Naive B cell (primary cell): ENCODE measurements around the gene MAN1A1. TPM values are rescaled to one million over a fixed set of nuclear protein-coding genes. Genes with fewer than 3 reads are reported as not detected.
A peak's percentile ranks its signal among the peaks of the same experiment; 100 is the strongest.

Experiments
- ATAC-seq, 2 donors: fragments of 150-1000 bp; cut with Tn5 transposase; 2 replicates each; pipeline ENCODE4 v1.10.0; 2021; ENCODE audit warnings: low read depth in 2 of 2, mild to moderate bottlenecking in 2 of 2, moderate library complexity in 2 of 2
- DNase-seq: peaks from one replicate; pipeline ENCODE4 v3.0.0; 2022
- H3K27ac Mint-ChIP-seq, 6 donors: one replicate each; pipeline ENCODE4 v1.8.0; 2020 to 2022; ENCODE audit warnings: mild to moderate bottlenecking in 6 of 6, mixed read lengths in 6 of 6, moderate library complexity in 5 of 6, inconsistent platforms in 2 of 6
- H3K27me3 Mint-ChIP-seq, 3 donors: one replicate each; pipeline ENCODE4 v1.8.0; 2021 to 2022; ENCODE audit warnings: mixed read lengths in 3 of 3, mild to moderate bottlenecking in 1 of 3
- H3K36me3 Mint-ChIP-seq, 2 donors: one replicate each; pipeline ENCODE4 v1.8.0; 2020 to 2022; ENCODE audit warnings: mixed read lengths in 2 of 2, inconsistent platforms in 1 of 2, mild to moderate bottlenecking in 1 of 2
- H3K4me1 Mint-ChIP-seq, 3 donors: one replicate each; pipeline ENCODE4 v1.8.0; 2020 to 2022; ENCODE audit warnings: mixed read lengths in 3 of 3, inconsistent platforms in 1 of 3, mild to moderate bottlenecking in 1 of 3, moderate library complexity in 1 of 3
- H3K4me3 Mint-ChIP-seq, 8 donors: one replicate each; pipeline ENCODE4 v1.8.0; 2020 to 2022; ENCODE audit warnings: mild to moderate bottlenecking in 8 of 8, mixed read lengths in 8 of 8, moderate library complexity in 8 of 8, inconsistent platforms in 2 of 8
- H3K9me3 Mint-ChIP-seq, 7 donors: one replicate each; pipeline ENCODE4 v1.8.0; 2020 to 2022; ENCODE audit warnings: mixed read lengths in 7 of 7, mild to moderate bottlenecking in 5 of 7, inconsistent platforms in 2 of 7, moderate library complexity in 1 of 7
- polyA plus RNA-seq, 6 donors: library from polyadenylated mRNA; unstranded; fragments of 300-500 nt; fragmentation: Illumina TruSeq; gene quantifications; one replicate each; pipeline ENCODE4 v1.2.3, GENCODE V29; 2021; ENCODE audit warnings: low read depth in 6 of 6

The MAN1A1 gene
- polyA plus RNA-seq, 6 donors from 2014 or later: 14.2 to 23.1 (median 19.0) TPM

DNA sequence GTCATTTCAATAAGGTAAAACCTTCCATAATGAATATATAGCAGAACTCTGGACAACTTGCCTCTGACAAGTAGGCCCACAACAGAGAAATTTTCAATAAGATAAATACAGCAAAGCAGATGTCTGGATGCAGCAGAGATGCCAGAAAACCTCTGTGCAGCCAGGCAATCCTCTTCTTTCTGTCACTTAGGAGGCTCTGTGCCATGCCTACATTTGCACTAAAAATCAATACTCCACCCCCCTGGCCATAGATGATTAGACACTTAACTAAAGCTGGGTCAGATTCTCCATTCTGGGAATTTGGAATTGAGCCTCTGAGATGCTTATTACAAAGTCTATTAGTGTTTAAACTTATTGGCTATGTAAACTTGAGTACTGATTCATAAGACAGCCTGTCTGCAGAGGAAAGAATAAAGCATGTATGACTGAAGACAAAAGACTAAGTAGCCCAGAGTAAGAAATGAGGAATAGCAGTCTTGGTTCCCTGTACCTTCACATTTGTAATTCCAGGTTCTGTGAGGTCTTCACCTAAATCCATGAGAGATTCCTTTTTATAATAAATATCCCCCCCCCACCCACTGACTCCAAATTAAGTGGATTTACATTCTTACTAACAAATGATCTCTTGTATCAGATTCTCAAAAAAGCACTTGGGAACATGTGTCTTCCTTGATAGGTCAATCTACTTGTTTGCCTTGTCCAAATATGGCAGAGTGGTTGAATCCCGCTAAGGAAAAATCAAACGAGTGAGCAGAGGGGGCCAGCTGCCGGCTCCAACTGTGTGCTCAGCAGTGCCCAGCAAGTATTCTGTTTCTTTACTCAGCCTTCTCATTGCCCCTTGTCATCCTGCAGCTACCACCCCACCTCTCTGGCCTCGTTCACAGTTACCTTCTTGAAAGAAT lies 20.4 kb downstream of the MAN1A1 start:
- Mint-ChIP-seq H3K4me3 (no peak overlapping the region), H3K4me1 (peaks cover 19 to 26% (median 21%) of the 10 kb centered on the region in 3 donors), H3K9me3 (no peaks in the 10 kb centered on the region), H3K36me3 (peaks cover 0 to 15% of the 10 kb centered on the region in 2 donors), H3K27me3 (no peaks in the 10 kb centered on the region), H3K27ac (no peak overlapping the region)
- DNase-seq (no peak), ATAC-seq (no peak)

DNA sequence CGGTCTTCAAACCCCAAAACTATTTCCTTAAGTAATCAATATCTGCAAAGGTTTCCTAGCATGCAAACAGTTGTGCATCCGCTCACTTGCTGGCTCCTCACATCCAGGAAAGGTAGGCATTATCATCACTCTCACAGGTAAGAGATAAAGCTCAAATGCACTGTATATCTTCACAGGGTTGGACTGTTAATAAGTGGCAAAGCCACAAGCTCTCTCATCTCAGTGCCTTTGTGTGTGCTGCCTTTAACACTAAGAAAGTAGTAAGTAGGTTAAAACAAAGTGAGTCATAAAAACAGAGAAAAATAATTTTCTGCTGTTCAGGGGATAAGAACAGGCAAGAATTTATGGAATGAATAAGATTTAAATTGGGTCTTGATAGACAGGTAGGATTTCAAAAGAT lies 21.3 kb downstream of the MAN1A1 start:
- H3K4me1 Mint-ChIP-seq: peaks cover 17 to 20% (median 19%) of the 10 kb centered on the region in 3 donors
- no peaks in the 10 kb centered on the region for H3K9me3 Mint-ChIP-seq
- DNase-seq (no peak), ATAC-seq (no peak)
- H3K27me3 Mint-ChIP-seq: no peaks in the 10 kb centered on the region
- no peak overlapping the region for H3K27ac Mint-ChIP-seq
- H3K36me3 Mint-ChIP-seq: peaks cover 0 to 15% of the 10 kb centered on the region in 2 donors
- H3K4me3 Mint-ChIP-seq: no peak overlapping the region

DNA sequence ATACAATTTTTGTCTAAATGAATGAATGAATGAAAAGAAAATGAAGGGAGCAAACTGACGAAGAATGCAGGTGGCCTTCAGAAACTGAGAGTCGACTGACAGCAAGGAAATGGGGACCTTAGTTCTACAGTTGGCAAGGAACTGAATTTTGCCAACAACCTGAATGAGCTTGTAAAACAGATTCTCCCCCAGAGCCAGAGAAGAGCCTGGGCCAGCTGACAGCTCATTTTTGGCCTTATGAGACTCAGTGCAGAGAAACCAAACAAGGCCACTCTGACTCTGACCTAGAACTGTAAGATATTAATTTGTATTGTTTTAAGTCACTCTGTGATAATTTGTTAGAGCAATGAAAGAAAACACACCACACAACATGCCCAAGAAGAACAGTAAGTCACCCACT lies 21.8 kb downstream of the MAN1A1 start:
- no peak overlapping the region for H3K4me3 Mint-ChIP-seq
- peak overlapping the region in 1 of 6 donors; percentile 57 for H3K27ac Mint-ChIP-seq
- no peaks in the 10 kb centered on the region for H3K9me3 Mint-ChIP-seq
- peaks cover 0 to 15% of the 10 kb centered on the region in 2 donors for H3K36me3 Mint-ChIP-seq
- H3K27me3 Mint-ChIP-seq: no peaks in the 10 kb centered on the region
- ATAC-seq: no peak
- DNase-seq: no peak
- peaks cover 17 to 21% (median 19%) of the 10 kb centered on the region in 3 donors for H3K4me1 Mint-ChIP-seq

DNA sequence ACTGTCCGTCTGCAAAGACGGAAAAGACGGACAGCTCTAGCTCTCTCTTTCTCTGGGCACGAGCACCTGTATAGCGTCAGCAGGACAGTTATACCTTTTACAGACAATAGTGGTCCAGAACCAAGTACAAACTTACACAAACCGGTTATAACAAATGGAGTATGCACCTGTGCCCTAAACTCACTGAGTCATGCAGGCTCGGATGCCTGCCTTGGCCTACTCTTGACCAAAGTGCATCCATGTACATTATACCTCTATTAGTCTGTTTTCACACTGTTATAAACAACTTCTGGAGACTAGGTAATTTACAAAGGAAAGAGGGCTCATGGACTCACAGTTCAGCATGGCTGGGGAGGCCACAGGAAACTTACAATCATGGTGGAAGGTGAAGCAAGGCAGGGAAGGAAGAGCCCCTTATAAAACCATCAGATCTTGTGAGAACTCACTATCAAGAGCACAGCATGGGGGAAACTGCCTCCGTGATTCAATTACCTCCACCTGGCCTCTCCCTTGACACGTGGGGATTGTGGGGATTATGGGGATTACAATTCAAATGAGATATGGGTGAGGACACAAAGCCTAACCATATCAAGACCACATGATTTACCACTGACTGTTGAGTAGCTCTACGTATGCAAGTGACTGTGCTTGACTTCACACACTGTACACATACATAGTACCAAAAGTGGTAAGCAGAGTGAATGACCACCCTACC lies 23.1 kb downstream of the MAN1A1 start:
- Mint-ChIP-seq H3K4me1 (peaks cover 15 to 34% (median 24%) of the 10 kb centered on the region in 3 donors), H3K9me3 (no peaks in the 10 kb centered on the region), H3K4me3 (no peak overlapping the region), H3K36me3 (peaks cover 0 to 15% of the 10 kb centered on the region in 2 donors), H3K27ac (peak overlapping the region in 1 of 6 donors; percentile 82), H3K27me3 (no peaks in the 10 kb centered on the region)
- no peak for ATAC-seq
- DNase-seq: no peak

DNA sequence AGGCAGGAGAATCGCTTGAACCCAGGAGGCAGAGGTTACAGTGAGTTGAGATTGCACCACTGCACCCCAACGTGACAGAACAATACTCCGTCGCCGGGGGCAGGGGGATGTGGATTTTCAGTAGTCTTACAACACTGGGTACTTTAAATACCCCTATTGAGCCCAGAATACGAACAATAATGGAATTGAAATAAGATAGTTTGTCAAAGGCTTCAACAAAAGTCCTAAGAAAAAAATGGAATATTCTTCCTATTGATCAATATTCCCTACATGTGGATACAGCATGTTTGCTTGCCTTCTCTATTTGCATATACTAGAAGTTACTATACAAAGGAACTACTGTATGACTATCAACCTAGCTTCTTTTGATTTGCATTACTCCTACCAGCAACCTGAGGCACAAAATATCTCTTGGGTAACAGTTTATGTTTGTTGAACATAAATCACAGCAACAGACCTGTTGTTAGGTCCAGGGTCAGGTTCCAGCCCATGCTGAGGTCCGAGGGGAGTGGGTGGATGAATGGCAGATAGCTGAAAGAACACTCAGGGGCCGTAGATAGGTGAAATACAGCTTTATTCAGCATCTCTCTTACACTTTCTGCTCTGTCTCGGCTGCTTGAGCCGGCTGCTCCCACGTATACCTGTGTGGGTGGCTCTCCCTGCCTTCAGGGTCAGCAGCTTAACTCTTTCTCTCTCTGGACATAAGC lies 23.8 kb downstream of the MAN1A1 start:
- H3K4me3 Mint-ChIP-seq: no peak overlapping the region
- peaks cover 0 to 15% of the 10 kb centered on the region in 2 donors for H3K36me3 Mint-ChIP-seq
- peak overlapping the region in 1 of 6 donors; percentile 57 for H3K27ac Mint-ChIP-seq
- DNase-seq (no peak), ATAC-seq (no peak)
- H3K4me1 Mint-ChIP-seq: peaks cover 13 to 37% (median 23%) of the 10 kb centered on the region in 3 donors
- H3K9me3 Mint-ChIP-seq: no peaks in the 10 kb centered on the region
- no peaks in the 10 kb centered on the region for H3K27me3 Mint-ChIP-seq

DNA sequence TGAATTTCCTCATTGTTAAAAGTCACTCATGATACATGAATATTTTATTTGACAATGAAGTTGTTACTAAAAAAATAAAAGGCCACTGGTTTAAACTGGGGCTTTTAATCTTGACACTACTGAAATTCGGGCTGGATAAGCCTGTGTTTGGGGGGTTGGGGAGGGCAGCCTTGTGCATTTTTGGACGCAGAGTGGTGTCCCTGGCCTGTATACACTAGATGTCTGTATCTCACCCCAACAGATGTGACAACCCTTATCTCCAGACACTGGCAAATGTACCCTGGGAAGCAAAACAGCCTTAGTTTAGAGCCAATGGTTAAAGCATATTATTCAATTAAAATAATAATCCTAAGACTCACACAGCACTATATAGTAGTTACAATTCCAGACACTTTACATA lies 24.8 kb downstream of the MAN1A1 start:
- ATAC-seq (no peak), DNase-seq (no peak)
- H3K4me1 Mint-ChIP-seq: peaks cover 4 to 27% (median 13%) of the 10 kb centered on the region in 3 donors
- peak overlapping the region in 1 of 6 donors; percentile 17 for H3K27ac Mint-ChIP-seq
- H3K36me3 Mint-ChIP-seq: peaks cover 0 to 11% of the 10 kb centered on the region in 2 donors
- H3K4me3 Mint-ChIP-seq: no peak overlapping the region
- no peaks in the 10 kb centered on the region for H3K27me3 Mint-ChIP-seq
- no peaks in the 10 kb centered on the region for H3K9me3 Mint-ChIP-seq

DNA sequence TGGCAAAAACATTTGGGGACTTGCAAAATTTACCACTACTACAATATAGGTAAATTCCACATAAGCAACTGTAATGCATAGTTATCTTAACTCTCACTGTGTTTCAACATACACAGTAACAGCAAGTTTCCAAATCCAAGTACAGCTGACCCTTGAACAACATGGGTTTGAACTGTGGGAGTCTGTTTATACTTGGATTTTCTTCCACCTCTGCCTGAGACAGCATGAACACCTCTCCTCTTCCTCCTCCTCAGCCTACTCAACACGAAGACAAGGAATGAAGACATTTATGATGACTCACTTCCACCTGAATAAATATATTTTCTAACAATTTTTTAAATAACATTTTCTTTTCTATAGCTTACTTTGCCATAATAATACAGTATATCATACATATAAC lies 25.6 kb downstream of the MAN1A1 start:
- Mint-ChIP-seq H3K9me3 (no peaks in the 10 kb centered on the region), H3K4me3 (no peak overlapping the region), H3K27me3 (no peaks in the 10 kb centered on the region), H3K27ac (no peak overlapping the region), H3K4me1 (peaks cover 4 to 25% (median 13%) of the 10 kb centered on the region in 3 donors), H3K36me3 (peaks cover 0 to 9% of the 10 kb centered on the region in 2 donors)
- ATAC-seq (no peak), DNase-seq (no peak)

DNA sequence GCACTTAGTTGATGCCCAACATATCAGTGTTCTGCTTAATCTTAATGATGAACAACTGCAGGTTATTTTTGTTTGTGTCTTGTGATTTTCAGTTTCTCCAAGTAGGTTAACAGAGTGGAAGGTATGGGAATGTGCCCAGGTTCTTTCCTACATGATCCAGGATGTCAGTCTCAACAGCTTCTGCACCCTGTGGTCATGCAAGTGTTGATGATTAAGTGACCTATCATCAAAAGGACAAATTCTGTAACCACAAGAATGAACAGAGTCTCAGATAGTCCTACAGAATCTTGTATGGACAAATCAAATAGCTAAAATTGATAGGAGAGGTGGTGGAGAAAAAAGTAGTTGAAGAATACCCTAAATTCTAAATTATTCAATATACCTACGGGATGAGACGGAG lies 26.1 kb downstream of the MAN1A1 start:
- DNase-seq (no peak), ATAC-seq (no peak)
- no peaks in the 10 kb centered on the region for H3K27me3 Mint-ChIP-seq
- peaks cover 4 to 24% (median 13%) of the 10 kb centered on the region in 3 donors for H3K4me1 Mint-ChIP-seq
- H3K36me3 Mint-ChIP-seq: peaks cover 0 to 7% of the 10 kb centered on the region in 2 donors
- no peak overlapping the region for H3K4me3 Mint-ChIP-seq
- H3K27ac Mint-ChIP-seq: no peak overlapping the region
- no peaks in the 10 kb centered on the region for H3K9me3 Mint-ChIP-seq

DNA sequence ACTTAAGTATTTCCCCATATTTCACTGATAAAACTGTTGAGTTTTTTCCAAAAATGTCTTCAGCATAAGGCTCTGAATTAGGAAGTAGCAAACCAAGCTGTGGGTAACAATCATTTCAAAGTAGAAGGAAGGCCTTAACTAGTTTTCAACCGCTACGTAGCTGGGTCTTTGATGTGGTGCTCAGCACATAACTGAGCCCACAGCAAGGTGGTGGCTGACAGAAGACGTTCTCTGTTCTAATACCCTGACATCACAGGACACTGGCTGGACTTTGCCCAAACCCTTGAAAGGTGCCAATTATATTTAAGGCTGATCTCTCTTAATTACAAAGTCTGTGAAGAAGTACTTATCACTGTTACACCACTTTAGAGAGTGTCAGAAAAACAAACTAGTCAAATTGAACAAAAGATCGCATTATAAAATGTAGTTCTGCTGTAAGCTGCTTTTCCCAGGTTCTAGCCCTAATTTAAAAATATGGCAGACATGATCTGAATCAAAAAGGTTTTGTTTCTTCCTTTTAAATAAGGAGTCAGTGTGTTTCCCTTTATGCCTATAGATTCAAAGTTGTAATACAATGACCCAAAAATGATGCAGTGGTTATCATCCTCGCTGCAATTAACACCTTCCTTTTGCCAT lies 26.7 kb downstream of the MAN1A1 start:
- ATAC-seq (no peak), DNase-seq (no peak)
- H3K4me1 Mint-ChIP-seq: peaks cover 4 to 19% (median 13%) of the 10 kb centered on the region in 3 donors
- no peak overlapping the region for H3K27ac Mint-ChIP-seq
- H3K27me3 Mint-ChIP-seq: no peaks in the 10 kb centered on the region
- H3K36me3 Mint-ChIP-seq: peaks cover 0 to 4% of the 10 kb centered on the region in 2 donors
- H3K4me3 Mint-ChIP-seq: no peak overlapping the region
- no peaks in the 10 kb centered on the region for H3K9me3 Mint-ChIP-seq

DNA sequence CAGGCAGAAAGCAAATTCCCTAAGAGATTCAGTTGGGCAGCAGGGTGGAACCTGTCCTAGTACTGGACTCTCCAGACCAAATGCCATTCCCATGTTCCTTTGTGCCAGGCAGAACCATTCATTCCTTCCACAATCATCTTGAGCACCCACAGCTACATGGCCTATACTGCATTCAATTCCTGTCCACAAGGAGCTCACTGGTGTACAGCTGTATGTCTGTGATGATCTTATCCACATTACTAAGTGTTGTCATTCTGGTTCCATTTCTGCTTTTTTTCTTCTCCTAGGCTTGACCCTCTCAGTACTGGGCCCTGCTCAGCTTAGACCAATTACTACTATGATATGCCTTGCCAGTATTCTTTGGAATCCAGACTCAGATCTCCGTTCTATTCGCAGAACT lies 27.5 kb downstream of the MAN1A1 start:
- H3K36me3 Mint-ChIP-seq: peaks cover 0 to 4% of the 10 kb centered on the region in 2 donors
- H3K4me1 Mint-ChIP-seq: peaks cover 4 to 19% (median 13%) of the 10 kb centered on the region in 3 donors
- no peak for ATAC-seq
- peak overlapping the region in 1 of 6 donors; percentile 62 for H3K27ac Mint-ChIP-seq
- H3K4me3 Mint-ChIP-seq: no peak overlapping the region
- no peak for DNase-seq
- no peaks in the 10 kb centered on the region for H3K27me3 Mint-ChIP-seq
- H3K9me3 Mint-ChIP-seq: no peaks in the 10 kb centered on the region

DNA sequence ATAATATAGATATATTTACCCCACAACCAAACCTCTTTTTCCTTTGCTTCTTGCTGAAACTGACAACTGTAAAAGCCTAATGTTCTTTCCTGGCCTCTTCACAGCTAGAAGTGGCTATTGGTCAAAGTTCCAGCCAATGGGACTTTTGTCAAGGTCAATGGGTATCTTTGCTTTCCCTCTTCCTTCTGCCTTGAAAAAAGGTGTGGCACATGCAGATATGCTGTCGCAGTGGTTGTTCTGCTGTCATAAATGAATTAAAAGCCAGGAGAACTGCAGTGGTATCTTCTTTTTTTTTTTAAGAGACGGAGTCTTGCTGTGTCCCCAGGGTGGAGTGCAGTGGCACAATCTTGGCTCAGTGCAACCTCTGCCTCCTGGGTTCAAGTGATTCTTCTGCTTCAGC lies 29.9 kb downstream of the MAN1A1 start:
- peaks cover 11 to 26% (median 16%) of the 10 kb centered on the region in 3 donors for H3K4me1 Mint-ChIP-seq
- DNase-seq: no peak
- peak overlapping the region in 1 of 6 donors; percentile 11 for H3K27ac Mint-ChIP-seq
- ATAC-seq: no peak
- H3K4me3 Mint-ChIP-seq: no peak overlapping the region
- H3K9me3 Mint-ChIP-seq: no peaks in the 10 kb centered on the region
- H3K36me3 Mint-ChIP-seq: no peaks in the 10 kb centered on the region
- H3K27me3 Mint-ChIP-seq: no peaks in the 10 kb centered on the region

DNA sequence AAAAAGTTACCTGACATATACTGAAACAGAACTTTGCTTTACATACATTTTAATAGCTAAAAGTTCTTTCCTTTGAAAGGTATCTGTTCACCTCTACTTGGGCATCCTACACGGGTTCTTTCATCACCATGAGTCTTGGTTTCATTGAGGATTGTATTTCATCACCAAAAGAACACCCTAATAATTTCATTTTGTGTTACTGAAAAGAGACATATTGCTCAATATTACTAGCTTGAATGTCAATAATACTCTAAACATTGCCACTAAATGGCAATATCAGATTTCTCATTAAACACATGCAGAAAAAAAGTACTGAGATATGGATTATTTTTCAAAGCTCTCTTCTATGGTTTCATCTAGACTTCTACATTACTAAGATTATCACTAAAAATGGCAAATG lies 30.8 kb downstream of the MAN1A1 start:
- no peak overlapping the region for H3K4me3 Mint-ChIP-seq
- ATAC-seq: no peak
- no peaks in the 10 kb centered on the region for H3K27me3 Mint-ChIP-seq
- H3K27ac Mint-ChIP-seq: no peak overlapping the region
- peaks cover 21 to 35% (median 26%) of the 10 kb centered on the region in 3 donors for H3K4me1 Mint-ChIP-seq
- no peaks in the 10 kb centered on the region for H3K36me3 Mint-ChIP-seq
- DNase-seq: no peak
- no peaks in the 10 kb centered on the region for H3K9me3 Mint-ChIP-seq

DNA sequence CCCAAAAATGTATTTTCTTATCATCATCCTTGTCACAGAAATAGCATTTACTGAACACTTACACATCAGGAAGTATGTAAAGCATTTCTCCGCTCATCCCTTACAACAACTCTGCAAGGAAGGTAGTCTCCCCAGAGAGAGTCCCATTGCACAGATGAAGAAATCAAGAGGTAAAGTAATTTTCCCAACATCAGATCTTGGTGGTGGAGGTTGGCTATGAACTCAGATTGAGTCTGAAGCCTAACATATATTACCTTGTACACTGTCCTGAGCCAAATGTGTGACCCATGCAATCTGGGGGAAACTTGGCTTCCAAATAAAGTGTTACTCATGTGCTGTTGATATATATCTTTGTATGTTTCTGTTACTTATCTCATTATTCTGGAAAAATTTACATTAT lies 31.4 kb downstream of the MAN1A1 start:
- ATAC-seq: no peak
- H3K4me1 Mint-ChIP-seq: peaks cover 24 to 41% (median 30%) of the 10 kb centered on the region in 3 donors
- no peaks in the 10 kb centered on the region for H3K27me3 Mint-ChIP-seq
- no peak for DNase-seq
- H3K4me3 Mint-ChIP-seq: no peak overlapping the region
- H3K27ac Mint-ChIP-seq: peak overlapping the region in 1 of 6 donors; percentile 14
- H3K36me3 Mint-ChIP-seq: no peaks in the 10 kb centered on the region
- H3K9me3 Mint-ChIP-seq: no peaks in the 10 kb centered on the region
